C4-2B (cell line): ENCODE results near the gene PBRM1.

ENCODE experiments used
- ZFX ChIP-seq: fragments of 450-650 bp; IDR thresholded peaks from 2 replicates; pipeline ENCODE4 v1.6.1; 2017
- TF ChIP-seq, protein P1 (sequence below): fragments of 450-650 bp; conservative IDR thresholded peaks from 2 replicates; pipeline ENCODE4 v1.5.1; 2017; ENCODE audit warnings: mild to moderate bottlenecking

DNA sequence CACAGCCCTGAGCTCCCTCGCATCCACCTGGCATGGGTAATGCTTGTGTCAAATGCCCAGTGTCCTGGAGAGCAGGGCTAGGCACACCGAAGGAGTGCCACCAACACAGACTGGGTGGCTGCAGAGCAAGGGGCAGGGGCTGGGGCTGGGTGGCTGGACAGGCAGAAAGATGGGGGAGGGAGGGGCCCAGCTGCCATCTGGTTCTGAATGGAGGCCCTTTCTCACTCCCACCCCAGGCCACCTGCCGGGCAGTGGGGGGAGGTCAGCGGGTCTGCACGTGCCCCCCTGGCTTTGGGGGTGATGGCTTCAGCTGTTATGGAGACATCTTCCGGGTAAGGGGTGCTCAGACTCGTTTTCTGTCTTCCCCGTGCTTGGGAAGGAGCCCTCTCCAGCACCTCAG is 173.6 kb downstream of the PBRM1 start:
- TF ChIP-seq, protein P1, sequence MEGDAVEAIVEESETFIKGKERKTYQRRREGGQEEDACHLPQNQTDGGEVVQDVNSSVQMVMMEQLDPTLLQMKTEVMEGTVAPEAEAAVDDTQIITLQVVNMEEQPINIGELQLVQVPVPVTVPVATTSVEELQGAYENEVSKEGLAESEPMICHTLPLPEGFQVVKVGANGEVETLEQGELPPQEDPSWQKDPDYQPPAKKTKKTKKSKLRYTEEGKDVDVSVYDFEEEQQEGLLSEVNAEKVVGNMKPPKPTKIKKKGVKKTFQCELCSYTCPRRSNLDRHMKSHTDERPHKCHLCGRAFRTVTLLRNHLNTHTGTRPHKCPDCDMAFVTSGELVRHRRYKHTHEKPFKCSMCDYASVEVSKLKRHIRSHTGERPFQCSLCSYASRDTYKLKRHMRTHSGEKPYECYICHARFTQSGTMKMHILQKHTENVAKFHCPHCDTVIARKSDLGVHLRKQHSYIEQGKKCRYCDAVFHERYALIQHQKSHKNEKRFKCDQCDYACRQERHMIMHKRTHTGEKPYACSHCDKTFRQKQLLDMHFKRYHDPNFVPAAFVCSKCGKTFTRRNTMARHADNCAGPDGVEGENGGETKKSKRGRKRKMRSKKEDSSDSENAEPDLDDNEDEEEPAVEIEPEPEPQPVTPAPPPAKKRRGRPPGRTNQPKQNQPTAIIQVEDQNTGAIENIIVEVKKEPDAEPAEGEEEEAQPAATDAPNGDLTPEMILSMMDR: no peak
- TF ChIP-seq ZFX: no peak
